IPS-18a (cell line): Measurements from ENCODE around the gene CHD9.

Source experiments
- H3K27ac ChIP-seq: one replicate; pipeline ENCODE4 v1.5.1; 2013; ENCODE audit warnings: low read length
- H3K27me3 ChIP-seq: one replicate; pipeline ENCODE4 v1.6.1; 2013; ENCODE audit warnings: mild to moderate bottlenecking, low read length; ENCODE audit not compliant: control insufficient read depth, insufficient read depth
- H3K36me3 ChIP-seq: one replicate; pipeline ENCODE4 v1.6.1; 2013; ENCODE audit warnings: low read depth, low read length; ENCODE audit not compliant: control insufficient read depth
- H3K4me1 ChIP-seq: one replicate; pipeline ENCODE4 v1.6.1; 2013; ENCODE audit warnings: low read depth, low read length; ENCODE audit not compliant: control insufficient read depth
- H3K4me3 ChIP-seq: one replicate; pipeline ENCODE4 v1.5.1; 2013; ENCODE audit warnings: low read length
- H3K9ac ChIP-seq: one replicate; pipeline ENCODE4 v1.6.1; 2013; ENCODE audit warnings: mild to moderate bottlenecking, low read length, moderate library complexity
- H3K9me3 ChIP-seq: one replicate; pipeline ENCODE4 v1.6.1; 2013; ENCODE audit warnings: low read depth, low read length; ENCODE audit not compliant: control insufficient read depth

The CHD9 gene

DNA sequence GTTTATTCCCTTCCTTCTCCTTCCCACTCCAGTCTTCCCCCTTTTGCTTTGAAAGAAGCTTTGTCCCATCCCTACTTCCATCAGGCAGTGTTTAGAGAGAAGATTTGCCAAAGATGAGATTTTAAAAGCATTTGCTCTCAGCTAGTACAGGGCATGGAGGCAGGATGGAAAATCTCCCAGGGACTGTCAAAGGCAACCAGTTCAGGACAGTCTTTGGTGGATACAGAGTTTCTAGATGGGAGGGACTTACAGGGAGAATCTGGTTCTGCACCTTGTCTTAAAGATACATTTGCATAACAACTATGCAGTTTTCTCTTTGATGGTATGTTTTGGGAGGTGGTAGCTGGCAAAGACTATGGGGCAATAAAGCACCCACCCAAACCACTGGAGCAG is 26.2 kb downstream of the CHD9 start:
- H3K27me3 ChIP-seq: no peaks in the 10 kb centered on the region
- no peaks in the 10 kb centered on the region for H3K9me3 ChIP-seq
- H3K36me3 ChIP-seq: no peaks in the 10 kb centered on the region
- no peak overlapping the region for H3K27ac ChIP-seq
- peaks cover 43% of the 10 kb centered on the region for H3K4me1 ChIP-seq
- H3K9ac ChIP-seq: no peak overlapping the region
- no peak overlapping the region for H3K4me3 ChIP-seq

DNA sequence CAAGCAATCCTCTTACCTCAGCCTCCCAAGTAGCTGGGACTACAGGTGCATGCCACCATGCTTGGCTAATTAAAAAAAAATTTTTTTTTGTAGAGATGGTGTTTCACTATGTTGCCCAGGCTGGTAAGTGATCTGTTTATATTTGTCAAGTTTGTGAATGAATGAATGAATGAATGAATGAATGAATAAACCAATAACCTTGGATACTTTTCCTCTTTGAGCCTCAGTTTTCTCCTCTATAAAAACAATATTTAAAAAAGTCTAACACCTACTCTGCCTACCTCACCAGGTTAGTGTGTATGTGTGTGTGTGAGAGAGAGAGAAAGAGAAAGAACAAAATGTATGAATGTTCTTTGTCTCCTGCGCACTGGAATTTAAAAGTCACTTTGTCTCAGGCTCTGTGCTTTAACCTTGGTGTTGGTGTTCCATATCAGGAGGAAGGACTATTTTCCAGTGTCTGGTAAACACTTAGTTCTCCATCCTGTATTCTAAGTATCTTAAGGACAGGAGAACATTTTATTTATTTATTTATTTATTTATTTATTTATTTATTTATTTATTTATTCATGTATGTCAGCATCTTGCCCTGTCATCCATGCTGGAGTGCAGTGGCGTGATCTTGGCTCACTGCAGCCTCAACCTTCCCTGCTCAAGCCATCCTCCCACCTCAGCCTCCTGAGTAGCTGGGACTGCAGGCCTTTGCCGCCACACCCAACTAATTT is 27.1 kb downstream of the CHD9 start:
- Histone ChIP-seq H3K27me3 (no peaks in the 10 kb centered on the region), H3K9me3 (no peaks in the 10 kb centered on the region), H3K4me3 (no peak overlapping the region), H3K9ac (no peak overlapping the region), H3K36me3 (no peaks in the 10 kb centered on the region), H3K27ac (no peak overlapping the region), H3K4me1 (peaks cover 48% of the 10 kb centered on the region)

DNA sequence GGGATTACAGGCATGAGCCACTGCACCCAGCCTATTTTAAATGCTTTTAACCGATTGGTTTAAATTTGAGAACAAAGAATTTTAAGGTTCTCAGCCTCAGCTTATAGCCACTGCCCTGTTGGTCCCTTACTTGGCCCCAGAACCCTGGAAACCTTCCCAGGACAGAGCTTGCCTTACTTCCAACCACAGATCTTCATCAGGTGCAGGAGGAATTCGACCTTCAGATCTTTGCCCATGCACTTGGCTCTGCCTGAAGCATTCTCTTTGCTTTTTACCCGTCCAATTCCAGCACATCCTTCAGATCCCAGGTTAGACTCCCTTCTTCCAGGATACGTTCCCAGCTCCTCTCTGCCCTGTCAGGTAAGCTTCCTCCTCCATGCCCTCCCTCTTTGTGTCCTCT is 27.7 kb downstream of the CHD9 start:
- Histone ChIP-seq H3K9ac (no peak overlapping the region), H3K36me3 (no peaks in the 10 kb centered on the region), H3K27ac (no peak overlapping the region), H3K4me1 (peaks cover 53% of the 10 kb centered on the region), H3K9me3 (no peaks in the 10 kb centered on the region), H3K4me3 (no peak overlapping the region), H3K27me3 (no peaks in the 10 kb centered on the region)

DNA sequence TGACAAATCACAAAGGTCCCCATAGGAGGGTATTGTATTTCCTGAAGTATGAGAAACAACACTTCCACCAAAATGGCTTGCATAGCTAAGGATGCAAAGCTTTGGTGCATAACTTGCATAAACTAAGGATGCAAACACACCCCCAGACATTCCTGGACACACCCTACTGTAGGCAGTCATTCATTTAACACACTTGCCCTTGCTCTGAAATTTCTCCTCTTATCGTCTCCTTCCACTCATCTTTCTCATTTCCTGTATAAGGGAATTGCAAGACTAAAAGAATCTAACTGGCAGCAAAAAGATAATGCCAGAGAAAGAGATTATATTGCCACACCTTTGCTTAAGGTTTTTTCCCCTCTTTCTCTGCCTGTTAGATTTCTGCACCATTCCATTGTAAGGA is 28.3 kb downstream of the CHD9 start:
- H3K27ac ChIP-seq: no peak overlapping the region
- no peaks in the 10 kb centered on the region for H3K36me3 ChIP-seq
- no peak overlapping the region for H3K9ac ChIP-seq
- peaks cover 53% of the 10 kb centered on the region for H3K4me1 ChIP-seq
- no peak overlapping the region for H3K4me3 ChIP-seq
- no peaks in the 10 kb centered on the region for H3K9me3 ChIP-seq
- no peaks in the 10 kb centered on the region for H3K27me3 ChIP-seq

DNA sequence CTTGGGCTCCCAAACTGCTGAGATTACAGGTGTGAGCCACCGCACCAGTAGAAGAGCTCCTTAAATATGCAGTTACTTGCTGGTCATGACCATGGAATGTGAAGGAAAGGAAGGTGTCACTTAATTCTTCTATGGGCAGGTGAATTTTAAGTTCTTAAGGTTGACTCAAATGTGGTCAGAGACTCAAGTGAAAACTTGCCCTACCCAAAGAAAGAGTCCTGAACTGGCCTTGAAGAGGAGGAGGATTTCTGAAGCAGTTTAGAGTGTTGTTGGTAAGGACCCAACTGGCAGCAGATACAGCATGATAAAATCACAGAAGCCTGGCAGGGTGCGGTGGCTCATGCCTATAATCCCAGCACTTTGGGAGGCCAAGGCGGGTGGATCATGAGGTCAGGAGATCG is 29.4 kb downstream of the CHD9 start:
- H3K4me3 ChIP-seq: no peak overlapping the region
- no peaks in the 10 kb centered on the region for H3K9me3 ChIP-seq
- peaks cover 50% of the 10 kb centered on the region for H3K4me1 ChIP-seq
- H3K27me3 ChIP-seq: no peaks in the 10 kb centered on the region
- no peak overlapping the region for H3K27ac ChIP-seq
- no peak overlapping the region for H3K9ac ChIP-seq
- no peaks in the 10 kb centered on the region for H3K36me3 ChIP-seq

DNA sequence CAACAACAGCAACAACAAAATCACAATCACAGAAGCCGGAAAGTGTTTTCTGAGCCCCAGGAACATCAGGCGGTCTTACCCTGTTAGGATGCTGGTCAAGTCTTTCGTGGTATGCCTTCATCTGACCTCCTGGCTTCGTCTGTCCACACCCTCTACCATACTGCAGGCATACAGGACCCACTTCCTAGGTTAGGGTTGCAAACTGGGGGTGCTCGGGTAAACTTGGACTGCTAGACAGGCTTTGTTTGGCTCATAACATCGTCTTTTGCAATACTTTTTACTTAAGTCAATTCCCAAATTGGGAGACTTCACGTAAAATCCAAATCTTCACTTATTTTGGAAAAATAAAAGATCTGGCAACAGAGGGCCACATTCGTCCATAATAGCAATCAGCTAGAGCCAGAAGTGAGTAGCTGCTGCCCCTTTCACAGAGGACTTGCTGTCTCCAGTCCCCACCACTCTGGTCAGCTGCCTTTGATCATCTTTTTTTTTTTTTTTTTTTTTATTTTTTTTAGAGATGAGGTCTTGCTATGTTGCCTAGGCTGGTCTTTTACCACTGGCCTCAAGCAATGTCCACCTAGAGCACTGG is 30.0 kb downstream of the CHD9 start:
- Histone ChIP-seq H3K9ac (no peak overlapping the region), H3K36me3 (no peaks in the 10 kb centered on the region), H3K27me3 (no peaks in the 10 kb centered on the region), H3K4me3 (no peak overlapping the region), H3K4me1 (peaks cover 50% of the 10 kb centered on the region), H3K27ac (no peak overlapping the region), H3K9me3 (no peaks in the 10 kb centered on the region)

DNA sequence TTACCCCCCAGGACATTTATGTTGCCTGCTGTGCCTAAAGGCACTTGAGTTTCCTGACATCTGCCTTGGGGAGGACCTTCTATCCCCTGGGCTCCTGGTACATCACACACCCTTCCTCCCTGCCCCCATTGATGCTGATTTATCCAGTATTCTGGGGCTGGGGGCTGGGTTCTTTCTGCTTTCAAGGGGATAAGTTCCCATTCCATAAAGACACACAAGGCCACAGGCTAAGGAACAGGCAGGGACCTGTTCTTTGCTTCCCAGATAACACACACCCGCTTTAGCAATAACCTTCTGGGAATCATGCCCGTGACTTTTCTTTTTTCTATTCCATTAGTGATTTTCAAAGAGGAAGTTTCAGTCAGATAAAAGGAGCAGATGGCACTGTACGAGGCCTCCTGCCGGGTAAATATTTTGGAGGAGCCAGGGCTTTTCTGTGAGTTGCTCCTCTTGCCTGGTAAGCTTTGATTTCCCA is 30.6 kb downstream of the CHD9 start:
- Histone ChIP-seq H3K36me3 (no peaks in the 10 kb centered on the region), H3K27me3 (no peaks in the 10 kb centered on the region), H3K4me1 (peaks cover 50% of the 10 kb centered on the region), H3K4me3 (no peak overlapping the region), H3K9me3 (no peaks in the 10 kb centered on the region), H3K9ac (no peak overlapping the region), H3K27ac (no peak overlapping the region)

DNA sequence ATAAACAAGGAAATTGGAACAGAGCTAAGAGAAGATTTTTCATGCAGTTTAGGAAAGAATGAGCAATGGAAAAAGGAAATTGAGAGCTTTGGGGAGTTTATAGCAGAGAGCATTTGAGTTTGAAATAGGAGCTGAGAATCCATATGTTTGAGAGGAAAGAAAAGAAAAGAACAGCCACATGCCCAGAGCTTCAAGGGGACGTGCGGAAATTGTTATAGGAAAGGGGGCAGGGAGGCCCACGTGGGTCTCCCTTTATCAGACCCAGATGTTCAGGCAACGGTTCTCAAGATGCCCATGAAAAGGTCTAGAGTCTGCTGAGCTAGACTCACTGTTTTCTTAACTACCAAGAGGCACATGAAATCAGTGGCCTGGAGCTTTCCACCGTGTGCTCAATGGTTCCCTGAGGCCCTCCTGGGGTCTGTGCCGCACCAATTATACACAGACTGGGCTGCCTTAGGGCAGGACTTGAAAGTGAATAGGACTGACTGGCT is 31.2 kb downstream of the CHD9 start:
- H3K9me3 ChIP-seq: no peaks in the 10 kb centered on the region
- no peaks in the 10 kb centered on the region for H3K36me3 ChIP-seq
- H3K4me1 ChIP-seq: peaks cover 50% of the 10 kb centered on the region
- H3K27me3 ChIP-seq: no peaks in the 10 kb centered on the region
- H3K27ac ChIP-seq: no peak overlapping the region
- H3K4me3 ChIP-seq: no peak overlapping the region
- no peak overlapping the region for H3K9ac ChIP-seq

DNA sequence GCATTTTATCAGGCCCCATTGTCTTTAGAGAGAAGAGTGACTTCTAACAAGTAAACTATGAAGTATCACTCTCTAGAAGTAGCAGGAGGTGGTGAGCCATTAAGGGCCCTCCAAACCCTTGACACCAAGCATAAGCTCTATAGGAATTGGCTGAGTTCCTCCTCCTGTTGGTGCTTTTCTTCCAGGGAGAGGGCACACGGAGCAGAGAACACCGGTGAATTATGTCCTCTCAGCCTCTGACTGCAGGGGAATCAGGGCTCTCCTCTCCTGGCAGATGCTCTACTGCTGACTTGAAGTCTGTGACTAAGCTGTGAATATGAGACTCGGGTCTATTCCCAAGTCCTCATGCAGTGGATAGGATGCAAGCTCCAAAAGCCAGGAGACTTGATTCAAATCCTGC is 32.3 kb downstream of the CHD9 start:
- H3K9me3 ChIP-seq: no peaks in the 10 kb centered on the region
- H3K9ac ChIP-seq: no peak overlapping the region
- H3K4me3 ChIP-seq: no peak overlapping the region
- H3K27me3 ChIP-seq: no peaks in the 10 kb centered on the region
- H3K27ac ChIP-seq: no peak overlapping the region
- no peaks in the 10 kb centered on the region for H3K36me3 ChIP-seq
- peaks cover 58% of the 10 kb centered on the region for H3K4me1 ChIP-seq

DNA sequence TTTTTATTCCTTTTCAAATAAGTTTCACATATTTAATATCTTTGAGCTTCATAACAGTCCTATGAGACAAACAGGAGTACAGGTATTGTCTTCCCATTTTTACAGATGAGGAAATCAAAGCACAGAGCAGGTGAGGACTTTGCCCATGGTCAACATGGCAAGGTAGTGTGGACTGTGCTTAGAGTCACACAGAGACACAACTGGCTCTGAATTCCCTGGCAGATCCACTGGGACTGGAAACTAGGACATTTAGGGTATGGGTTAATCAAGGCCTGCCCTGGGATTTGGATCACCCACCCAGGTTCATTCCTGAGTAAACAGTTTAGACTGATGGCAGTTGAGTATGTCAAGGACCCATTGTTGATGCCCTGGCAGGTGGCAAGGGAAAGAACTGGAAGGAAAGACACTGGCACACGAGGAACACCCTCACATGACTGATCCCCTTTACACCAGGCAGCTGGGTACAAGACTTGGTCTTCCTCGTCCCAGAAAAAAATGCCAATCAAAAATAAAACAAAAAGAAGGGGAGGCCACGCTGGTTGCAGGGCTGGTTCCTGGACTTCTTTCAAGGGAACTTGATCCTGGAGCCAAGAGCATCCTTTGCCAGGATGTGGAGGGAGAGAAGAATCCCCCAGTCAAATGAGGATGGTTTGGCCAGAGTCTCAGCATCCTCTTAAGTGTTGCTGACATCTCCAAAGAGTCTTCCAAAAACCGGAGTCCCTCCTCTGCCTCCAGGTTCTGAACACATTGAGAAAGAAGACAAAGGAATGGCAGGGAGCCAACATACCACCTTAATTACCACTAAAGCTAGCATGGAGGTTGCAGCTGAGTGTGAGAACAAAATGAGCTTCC is 34.9 kb downstream of the CHD9 start:
- no peaks in the 10 kb centered on the region for H3K9me3 ChIP-seq

DNA sequence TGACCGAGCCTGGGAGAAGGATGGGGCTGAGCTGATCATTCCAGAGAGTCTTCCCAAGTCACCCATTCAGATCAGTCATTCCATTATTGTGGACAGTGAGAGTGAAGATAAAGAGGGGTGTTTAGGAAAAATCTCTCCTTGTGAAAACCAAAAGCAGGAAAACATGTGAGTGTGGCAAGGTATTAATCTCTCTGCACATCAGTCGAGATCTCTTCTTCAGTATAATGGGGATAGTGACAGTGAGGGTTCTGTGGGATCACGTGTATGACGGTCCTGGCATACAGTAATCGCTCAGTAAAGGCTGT is 35.4 kb downstream of the CHD9 start:
- Histone ChIP-seq H3K4me1 (peaks cover 59% of the 10 kb centered on the region), H3K9ac (peak overlapping the region; percentile 14)

More for the DNA sequence above, 34.9 kb downstream of the CHD9 start:
- Histone ChIP-seq H3K27ac (no peak overlapping the region), H3K27me3 (no peaks in the 10 kb centered on the region), H3K4me1 (peaks cover 60% of the 10 kb centered on the region), H3K9ac (no peak overlapping the region), H3K4me3 (peak overlapping the region; percentile 29), H3K36me3 (no peaks in the 10 kb centered on the region)

More for the DNA sequence above, 35.4 kb downstream of the CHD9 start:
- Histone ChIP-seq H3K9me3 (no peaks in the 10 kb centered on the region), H3K4me3 (peak overlapping the region; percentile 29), H3K27ac (peak overlapping the region; percentile 65), H3K36me3 (no peaks in the 10 kb centered on the region), H3K27me3 (no peaks in the 10 kb centered on the region)
